ENCODE results near the gene PRKD2.

GRCh38 chr19:46716672-46717033 is 261 bp downstream of the PRKD2 start:
- TF ChIP-seq POLR2A (IDR thresholded peaks at IDR 0.05) (no peak), CTCF (IDR thresholded peaks at IDR 0.05) (no peak)

Measured in heart left ventricle (tissue), 13 donors.